CD14-positive monocyte (primary cell): Measurements from ENCODE around the gene ARL4C. TPM values are rescaled to one million over a fixed set of nuclear protein-coding genes. Genes with fewer than 3 reads are reported as not detected.

Experiments used
- DNase-seq, 3 donors: peaks; one replicate each; pipeline ENCODE4 v3.0.0-alpha.2; 2011 to 2022
- H2AFZ ChIP-seq: 2 replicates; pipeline ENCODE4 v1.6.0; 2012; ENCODE audit warnings: mild to moderate bottlenecking, low read depth, low read length, inconsistent platforms; ENCODE audit not compliant: insufficient read depth, poor library complexity, severe bottlenecking
- H3K27ac ChIP-seq, 2 donors: 1 replicate in 1 of 2; 2 replicates in 1 of 2; pipeline ENCODE4 v1.5.1; 2012 to 2013; ENCODE audit warnings: low read length in 2 of 2, control low read depth in 1 of 2, inconsistent platforms in 1 of 2, low read depth in 1 of 2, mild to moderate bottlenecking in 1 of 2
- H3K27me3 ChIP-seq, 2 donors: one replicate each; pipeline versions ENCODE4 v1.6.0 to v1.6.1; 2011 to 2013; ENCODE audit warnings: low read length in 2 of 2; ENCODE audit not compliant: control insufficient read depth in 2 of 2, insufficient read depth in 2 of 2
- H3K36me3 ChIP-seq, 2 donors: replicated peaks in 1 of 2; 1 replicate in 1 of 2; 2 replicates in 1 of 2; pipeline versions ENCODE4 v1.5.1 to v1.6.1; 2012 to 2013; ENCODE audit warnings: low read length in 2 of 2, control low read depth in 1 of 2, inconsistent platforms in 1 of 2, mild to moderate bottlenecking in 1 of 2; ENCODE audit not compliant: insufficient read depth in 2 of 2, control insufficient read depth in 1 of 2
- H3K4me1 ChIP-seq, 2 donors: 1 replicate in 1 of 2; 2 replicates in 1 of 2; pipeline versions ENCODE4 v1.5.1 to v1.6.1; 2012 to 2013; ENCODE audit warnings: low read length in 2 of 2, control low read depth in 1 of 2, inconsistent platforms in 1 of 2, mild to moderate bottlenecking in 1 of 2, moderate library complexity in 1 of 2; ENCODE audit not compliant: insufficient read depth in 2 of 2, control insufficient read depth in 1 of 2
- H3K4me2 ChIP-seq: replicated peaks from 2 replicates; pipeline ENCODE3; 2012; ENCODE audit warnings: low read length, moderate library complexity, mild to moderate bottlenecking; ENCODE audit not compliant: poor library complexity, severe bottlenecking; ENCODE audit errors: extremely low read depth
- H3K4me3 ChIP-seq, 3 experiments: fragments of 200-600 bp in 1 of 3; sonication (generic) in 1 of 3; replicated peaks in 1 of 3; 1 replicate in 2 of 3; 2 replicates in 1 of 3; pipeline ENCODE4 v1.5.1; 2011 to 2013; ENCODE audit warnings: low read length in 3 of 3, mild to moderate bottlenecking in 3 of 3, control low read depth in 2 of 3, low read depth in 2 of 3, inconsistent platforms in 1 of 3, moderate library complexity in 1 of 3
- H3K79me2 ChIP-seq: 2 replicates; pipeline ENCODE4 v1.6.0; 2012; ENCODE audit warnings: mild to moderate bottlenecking, control low read depth, inconsistent platforms, low read length, moderate library complexity; ENCODE audit not compliant: insufficient read depth
- H3K9ac ChIP-seq: 2 replicates; pipeline ENCODE4 v1.6.0; 2017; ENCODE audit warnings: low read length, mild to moderate bottlenecking; ENCODE audit not compliant: insufficient read depth, poor library complexity, severe bottlenecking
- H3K9me3 ChIP-seq, 2 donors: replicated peaks in 1 of 2; 1 replicate in 1 of 2; 2 replicates in 1 of 2; pipeline versions ENCODE4 v1.5.1 to v1.6.1; 2012 to 2013; ENCODE audit warnings: low read length in 2 of 2, control low read depth in 1 of 2; ENCODE audit not compliant: control insufficient read depth in 1 of 2, insufficient read depth in 1 of 2
- H4K20me1 ChIP-seq: 2 replicates; pipeline ENCODE4 v1.6.0; 2012; ENCODE audit warnings: mild to moderate bottlenecking, low read length, control low read depth, moderate library complexity; ENCODE audit not compliant: insufficient read depth
- H3K27ac Mint-ChIP-seq, 7 donors: one replicate each; pipeline ENCODE4 v1.8.0; 2020; ENCODE audit warnings: mild to moderate bottlenecking in 7 of 7, mixed read lengths in 7 of 7, moderate library complexity in 6 of 7, inconsistent platforms in 2 of 7
- H3K27me3 Mint-ChIP-seq, 3 donors: one replicate each; pipeline ENCODE4 v1.8.0; 2021 to 2022; ENCODE audit warnings: low read depth in 3 of 3, mild to moderate bottlenecking in 3 of 3, mixed read lengths in 3 of 3, moderate library complexity in 3 of 3, inconsistent platforms in 1 of 3
- H3K36me3 Mint-ChIP-seq, 2 donors: one replicate each; pipeline ENCODE4 v1.8.0; 2020; ENCODE audit warnings: mixed read lengths in 2 of 2, inconsistent platforms in 1 of 2, mild to moderate bottlenecking in 1 of 2
- H3K4me1 Mint-ChIP-seq: one replicate; pipeline ENCODE4 v1.8.0; 2020; ENCODE audit warnings: mild to moderate bottlenecking, mixed read lengths
- H3K4me3 Mint-ChIP-seq, 2 donors: one replicate each; pipeline ENCODE4 v1.8.0; 2020; ENCODE audit warnings: mild to moderate bottlenecking in 2 of 2, mixed read lengths in 2 of 2, moderate library complexity in 1 of 2
- H3K9me3 Mint-ChIP-seq, 7 donors: one replicate each; pipeline ENCODE4 v1.8.0; 2020 to 2022; ENCODE audit warnings: mixed read lengths in 7 of 7, mild to moderate bottlenecking in 6 of 7, moderate library complexity in 6 of 7, inconsistent platforms in 2 of 7
- WGBS: methylation state at CpG from one replicate; pipeline ENCODE4 v1.1.5; 2013; ENCODE audit warnings: missing lambda C conversion rate; ENCODE audit not compliant: insufficient coverage; 5-methylcytosine and 5-hydroxymethylcytosine counted together
- intact Hi-C, 2 donors: fragments of 100-400 bp; cut with micrococcal nuclease; formaldehyde crosslinking; loops; one replicate each; pipeline versions ENCODE4 v1.15.0 to v1.15.1; 2023
- polyA minus RNA-seq: library from RNA; depleted of rRNA, polyadenylated mRNA; stranded (reverse); fragments of >200 nt; gene quantifications from 2 replicates; pipeline ENCODE4 v1.2.3, GENCODE V29; 2012
- polyA plus RNA-seq, 3 donors: library from polyadenylated mRNA; depleted of rRNA in 1 of 3; unstranded in 2 of 3; stranded (reverse) in 1 of 3; fragments of 300-500 nt in 2 of 3; fragments of >200 nt in 1 of 3; fragmentation: Illumina TruSeq in 2 of 3; gene quantifications; 1 replicate in 2 of 3; 2 replicates in 1 of 3; pipeline ENCODE4 v1.2.3, GENCODE V29; 2012 to 2021
- total RNA-seq, 12 experiments: library from RNA in 1 of 12; stranded (reverse) in 1 of 12; fragments of 120-200 nt in 1 of 12; gene quantifications; one replicate each; pipeline ENCODE4 v1.2.4 and lab custom pipeline; 2013 to 2026; ENCODE audit warnings: mixed read lengths in 6 of 12, inconsistent platforms in 1 of 12
- TF ChIP-seq, protein P1 (sequence below): fragments of 200-600 bp; IDR thresholded peaks from one replicate; pipeline ENCODE4 v1.8.0; 2022; ENCODE audit warnings: antibody characterized with exemption, mild to moderate bottlenecking

Gene ARL4C
- 6.2 TPM for total RNA-seq (2013)
- polyA plus RNA-seq (10 to 100 TPM in 1 of 3 donors, 1 to 10 TPM in 2; 4.0 to 90.9 (median 6.4) TPM), polyA minus RNA-seq (36.0 and 37.3 TPM in 2 replicates), total RNA-seq (lab: John Stamatoyannopoulos, UW) (7.2 to 352 (median 206) reads per million in 11 experiments)

DNA sequence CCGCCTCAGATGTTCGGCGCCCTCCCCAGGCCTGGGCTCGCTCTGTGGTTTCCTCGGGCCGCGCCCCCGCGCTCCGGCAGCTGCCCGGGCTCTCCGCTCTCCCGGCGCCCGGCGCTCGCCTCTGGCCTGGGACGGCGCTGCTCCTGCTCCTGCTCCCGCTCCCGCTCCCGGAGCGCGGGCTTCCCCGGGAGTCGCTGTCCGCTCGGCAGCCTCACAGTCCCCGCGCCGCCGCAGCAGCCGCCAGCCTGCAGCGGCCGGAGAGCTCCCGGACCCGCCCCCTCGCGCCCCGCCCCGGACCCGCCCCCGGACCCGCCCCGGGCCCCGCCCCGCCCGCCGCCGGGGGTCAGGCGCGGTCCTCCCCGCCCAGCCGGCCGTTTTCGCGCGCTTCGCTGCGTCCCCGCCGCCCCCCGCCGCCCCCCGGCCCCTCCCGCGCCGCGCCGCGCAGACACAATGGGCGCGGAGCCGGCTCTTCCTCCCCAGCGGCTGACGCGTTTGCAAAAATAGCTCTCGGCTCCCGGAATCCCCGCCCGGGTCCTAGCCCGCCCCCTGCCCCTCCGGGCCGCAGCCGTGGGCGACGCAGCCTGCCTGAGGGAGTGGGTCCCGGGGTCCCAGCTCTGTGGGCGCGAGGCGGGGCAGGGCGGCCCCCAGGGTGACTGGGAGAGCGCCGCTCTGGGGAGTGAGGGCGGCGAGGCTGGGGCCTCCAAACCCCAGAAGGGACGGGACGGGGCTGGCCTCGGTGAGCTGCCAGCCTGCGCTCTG, at the start of gene ARL4C:
Gene ARL4C, minus strand, starts transcription at position 247 of the 759 bp plus-strand sequence. CDS start 495 bp downstream, outside the sequence.
- Mint-ChIP-seq H3K4me1 (peaks cover 27% of the 10 kb centered on the region), H3K4me3 (peak within 1 kb of the TSS; percentile 99), H3K36me3 (peaks cover 5 to 23% of the 10 kb centered on the region in 2 donors), H3K9me3 (peaks cover 2 to 17% (median 9%) of the 10 kb centered on the region in 7 donors), H3K27me3 (peaks cover 33 to 45% (median 35%) of the 10 kb centered on the region in 3 donors), H3K27ac (peak within 1 kb of the TSS; percentile 18 to 94 (median 86))
- peaks cover 34 to 43% of the 10 kb centered on the region in 2 donors for H3K4me1 ChIP-seq
- no peaks in the 10 kb centered on the region for H3K9me3 ChIP-seq
- H3K27ac ChIP-seq, result peak within 1 kb of the TSS in 1 of 2 donors; percentile 75
- TF ChIP-seq, protein P1, sequence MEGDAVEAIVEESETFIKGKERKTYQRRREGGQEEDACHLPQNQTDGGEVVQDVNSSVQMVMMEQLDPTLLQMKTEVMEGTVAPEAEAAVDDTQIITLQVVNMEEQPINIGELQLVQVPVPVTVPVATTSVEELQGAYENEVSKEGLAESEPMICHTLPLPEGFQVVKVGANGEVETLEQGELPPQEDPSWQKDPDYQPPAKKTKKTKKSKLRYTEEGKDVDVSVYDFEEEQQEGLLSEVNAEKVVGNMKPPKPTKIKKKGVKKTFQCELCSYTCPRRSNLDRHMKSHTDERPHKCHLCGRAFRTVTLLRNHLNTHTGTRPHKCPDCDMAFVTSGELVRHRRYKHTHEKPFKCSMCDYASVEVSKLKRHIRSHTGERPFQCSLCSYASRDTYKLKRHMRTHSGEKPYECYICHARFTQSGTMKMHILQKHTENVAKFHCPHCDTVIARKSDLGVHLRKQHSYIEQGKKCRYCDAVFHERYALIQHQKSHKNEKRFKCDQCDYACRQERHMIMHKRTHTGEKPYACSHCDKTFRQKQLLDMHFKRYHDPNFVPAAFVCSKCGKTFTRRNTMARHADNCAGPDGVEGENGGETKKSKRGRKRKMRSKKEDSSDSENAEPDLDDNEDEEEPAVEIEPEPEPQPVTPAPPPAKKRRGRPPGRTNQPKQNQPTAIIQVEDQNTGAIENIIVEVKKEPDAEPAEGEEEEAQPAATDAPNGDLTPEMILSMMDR, result no peak
- peak within 1 kb of the TSS; percentile 48 to 92 (median 61) for H3K4me3 ChIP-seq
- peak; percentile 41 to 58 (median 45) for DNase-seq
- no peaks in the 10 kb centered on the region for H3K36me3 ChIP-seq
- intact Hi-C loops, result loop anchor here (1.0 to 10.0 kb wide), 4 partner anchors 72 to 642 kb away; partner anchors contain the start of gene HJURP (in 1 of the 2)
- H3K9ac ChIP-seq, result peak within 1 kb of the TSS; percentile 78
- peaks cover 39% of the 10 kb centered on the region for H4K20me1 ChIP-seq
- H3K4me2 ChIP-seq, result peak within 1 kb of the TSS; percentile 82
- peaks cover 7 to 21% of the 10 kb centered on the region in 2 donors for H3K27me3 ChIP-seq
- H2AFZ ChIP-seq, result peak within 1 kb of the TSS; percentile 69
- WGBS, result 3% methylated on average over 75 of the region's 100 CpGs
- H3K79me2 ChIP-seq, result peaks cover 42% of the 10 kb centered on the region

- Histone ChIP-seq H3K4me2 (no peak overlapping the region), H3K9ac (no peak overlapping the region)
Measured at GRCh38 chr2:234544659-234545611, 48.1 kb upstream of the ARL4C start.

More at GRCh38 chr2:234544659-234545611, 48.1 kb upstream of the ARL4C start:
- H3K4me1 ChIP-seq, result no peaks in the 10 kb centered on the region
- H4K20me1 ChIP-seq, result no peaks in the 10 kb centered on the region
- Mint-ChIP-seq H3K4me3 (peak overlapping the region in 1 of 2 donors; percentile 18), H3K9me3 (no peaks in the 10 kb centered on the region), H3K36me3 (no peaks in the 10 kb centered on the region), H3K27ac (no peak overlapping the region), H3K27me3 (peaks cover 10 to 15% (median 13%) of the 10 kb centered on the region in 3 donors), H3K4me1 (no peaks in the 10 kb centered on the region)
- H3K79me2 ChIP-seq, result no peaks in the 10 kb centered on the region
- WGBS, result 29% methylated on average over 19 of the region's 24 CpGs
- no peaks in the 10 kb centered on the region for H3K9me3 ChIP-seq
- H3K27me3 ChIP-seq, result peaks cover 0 to 6% of the 10 kb centered on the region in 2 donors
- H3K36me3 ChIP-seq, result no peaks in the 10 kb centered on the region
- no peak overlapping the region for H2AFZ ChIP-seq
- H3K27ac ChIP-seq, result no peak overlapping the region
- intact Hi-C loops, result no loop called here
- H3K4me3 ChIP-seq, result no peak overlapping the region
- DNase-seq, result peak; percentile 22 to 38 (median 29)
- TF ChIP-seq, protein P1, result peak; percentile 88
